Measurements from ENCODE around the gene C1orf94.

- TF ChIP-seq EZH2phosphoT487 (IDR thresholded peaks at IDR 0.05; ENCODE audit: low read depth) (no peak), CTCF (IDR thresholded peaks at IDR 0.05; ENCODE audit: low read depth, low read length) (no peak)
These were observed 10.2 kb downstream of the C1orf94 start for GRCh38 chr1:34186741-34187494.

Data from OCI-LY3 (cell line).